GM19328 (cell line): ENCODE data around the gene CA9.

Source experiments
- ATAC-seq: cut with Tn5 transposase; IDR thresholded peaks from one replicate; pipeline ENCODE4 v1.9.1; 2021; ENCODE audit warnings: mild to moderate bottlenecking, moderate library complexity; ENCODE audit not compliant: unreplicated experiment

Gene CA9

DNA sequence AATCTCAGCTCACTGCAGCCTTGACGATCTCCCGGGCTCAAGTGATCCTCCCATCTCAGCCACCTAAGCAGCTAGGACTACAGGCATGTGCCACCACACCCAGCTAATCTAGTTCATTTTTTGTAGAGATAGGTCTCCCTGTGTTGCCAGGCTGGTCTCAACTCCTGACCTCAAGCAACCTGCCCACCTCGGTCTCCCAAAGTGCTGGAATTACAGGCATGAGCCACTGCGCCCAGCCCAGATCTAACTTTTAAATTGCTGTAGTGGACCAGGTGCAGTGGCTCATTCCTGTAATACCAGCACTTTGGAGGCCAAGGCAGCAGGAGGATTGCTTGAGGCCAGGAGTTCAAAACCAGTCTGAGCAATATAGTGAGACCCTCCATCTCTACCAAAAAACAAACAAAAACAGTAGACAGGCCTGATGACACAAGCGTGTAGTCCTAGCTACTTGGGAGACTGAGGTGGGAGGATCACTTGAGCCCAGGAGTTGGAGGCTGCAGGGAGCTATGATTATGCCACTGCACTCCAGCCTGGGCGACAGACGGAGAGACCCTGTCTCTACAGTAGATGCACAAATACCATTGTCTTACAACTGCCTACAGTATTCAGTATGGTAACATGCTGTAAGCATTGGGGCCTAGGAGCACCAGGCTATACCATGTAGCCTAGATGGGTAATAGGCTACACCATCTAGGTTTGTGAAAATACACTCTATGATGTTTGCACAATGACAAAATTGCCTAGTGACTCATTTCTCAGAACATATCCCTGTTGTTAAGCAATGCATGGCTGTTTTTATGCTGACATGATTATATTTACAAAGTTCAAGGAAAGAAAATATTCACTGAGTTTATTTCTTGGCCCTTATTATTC, 21.5 kb upstream of the CA9 start:
- no peak for ATAC-seq

DNA sequence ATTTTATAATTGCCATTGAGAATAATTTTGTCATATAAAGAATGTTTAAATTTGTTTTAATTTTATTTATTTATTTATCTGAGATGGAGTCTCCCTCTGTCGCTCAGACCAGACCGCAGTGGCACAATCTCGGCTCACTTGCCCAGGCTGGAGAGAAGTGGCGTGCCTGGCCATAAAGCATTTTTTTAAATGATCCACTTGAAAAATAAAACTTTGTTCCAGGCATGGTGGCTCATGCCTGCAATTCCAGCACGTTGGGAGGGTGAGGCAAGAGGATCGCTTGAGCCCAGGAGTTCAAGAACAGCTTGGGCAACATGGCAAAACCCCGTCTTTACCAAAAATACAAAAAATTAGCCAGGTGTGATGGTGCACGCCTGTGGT, 20.9 kb upstream of the CA9 start:
- ATAC-seq = no peak

DNA sequence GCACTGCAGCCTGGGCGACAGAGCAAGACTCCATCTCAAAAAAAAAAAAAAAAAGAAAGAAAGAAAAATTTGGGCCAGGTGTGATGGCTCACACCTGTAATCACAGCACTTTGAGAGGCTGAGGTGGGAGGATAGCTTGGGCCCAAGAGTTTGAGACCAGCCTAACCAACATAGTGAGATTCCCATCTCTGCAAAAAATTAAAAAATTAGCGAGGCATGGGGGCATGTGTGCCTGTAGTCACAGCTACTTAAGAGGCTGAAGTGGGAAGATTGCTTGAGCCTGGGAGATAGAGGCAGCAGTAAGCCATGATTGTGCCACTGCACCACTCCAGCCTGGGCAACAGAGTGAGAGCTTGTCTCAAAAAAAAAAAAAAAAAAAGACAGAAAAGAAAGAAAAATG, 20.1 kb upstream of the CA9 start:
- ATAC-seq = no peak

DNA sequence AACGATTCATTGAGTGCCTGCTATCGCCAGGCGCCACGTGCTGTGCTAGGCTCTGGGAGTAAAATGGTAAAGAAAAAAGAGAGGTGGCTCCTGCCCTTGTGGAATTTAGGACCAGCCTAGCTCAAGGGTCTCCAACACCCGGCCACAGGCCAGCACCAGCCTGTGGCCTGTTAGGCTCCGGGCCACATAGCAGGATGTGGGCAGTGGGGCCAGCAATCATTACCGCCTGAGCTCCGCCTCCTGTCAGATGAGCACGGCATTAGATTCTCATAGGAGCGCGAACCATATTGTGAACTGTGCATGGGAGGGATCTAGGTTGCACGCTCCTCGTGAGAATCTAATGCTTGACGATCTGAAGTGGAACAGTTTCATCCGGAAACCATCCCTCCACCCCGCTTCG, 17.4 kb upstream of the CA9 start:
- no peak for ATAC-seq

DNA sequence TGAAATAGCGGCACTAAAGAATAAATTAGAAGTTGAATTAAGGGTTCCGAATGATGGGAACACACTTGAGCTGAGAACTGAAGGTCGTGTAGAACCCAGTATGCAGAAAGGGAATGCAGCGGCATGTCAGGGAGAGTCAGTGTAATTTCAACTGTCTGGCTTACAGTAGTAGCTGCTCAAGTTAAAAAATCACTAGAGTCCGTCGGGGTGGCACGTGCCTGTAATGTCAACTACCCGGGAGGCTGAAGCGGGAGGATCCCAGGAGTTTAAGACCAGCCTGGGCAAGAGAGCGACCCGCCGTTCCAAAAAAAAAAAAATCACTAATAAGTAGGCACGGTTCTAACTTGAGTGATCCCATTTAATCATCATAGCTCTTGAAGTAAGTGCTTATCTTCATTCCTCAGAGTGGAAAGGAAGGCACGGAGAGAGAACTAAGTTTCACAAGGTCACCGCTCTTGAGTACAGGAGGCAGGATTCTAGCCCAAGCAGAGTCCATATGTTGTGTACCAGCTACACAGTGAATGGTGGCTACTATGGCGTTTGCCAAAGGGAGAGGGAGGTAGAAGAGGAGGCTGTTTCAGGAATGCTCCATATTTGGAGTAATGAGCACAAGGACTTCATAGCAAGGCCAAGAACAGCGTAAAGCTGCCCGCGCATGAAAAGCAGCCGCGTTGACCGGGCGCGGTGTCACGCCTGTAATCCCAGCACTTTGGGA, 16.7 kb upstream of the CA9 start:
- ATAC-seq = no peak

DNA sequence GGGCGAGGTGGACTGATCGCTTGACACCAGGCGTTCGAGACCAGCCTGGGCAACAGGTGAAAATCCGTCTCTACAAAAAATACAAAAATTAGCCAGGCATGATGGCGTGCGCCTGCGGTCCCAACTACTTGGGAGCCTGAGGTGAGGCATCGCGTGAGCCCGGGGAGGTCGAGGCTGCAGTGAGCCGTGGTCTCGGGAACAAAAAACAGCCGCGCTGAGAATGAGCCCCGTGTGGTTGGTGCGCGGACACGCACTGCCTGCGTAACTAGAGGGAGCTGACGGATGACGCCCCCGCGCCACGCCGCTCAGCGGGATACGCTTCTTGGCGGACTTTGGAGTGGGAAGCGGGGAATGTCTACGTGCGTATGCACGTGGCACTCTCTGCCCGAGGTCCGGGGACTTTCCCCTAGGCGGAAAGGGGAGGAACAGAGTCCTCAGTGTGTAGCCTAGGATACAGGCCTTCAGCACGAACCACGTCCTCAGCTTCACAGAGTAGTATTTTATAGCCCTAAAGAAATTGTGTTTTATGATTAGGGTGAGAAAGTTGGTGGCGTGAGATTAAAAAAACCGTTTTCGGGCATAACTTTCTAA, 16.1 kb upstream of the CA9 start, which contains the start of gene RMRP:
TSS of gene RMRP (minus strand) at position 474 of the 591 bp plus-strand sequence.
- ATAC-seq = peak; percentile 80

DNA sequence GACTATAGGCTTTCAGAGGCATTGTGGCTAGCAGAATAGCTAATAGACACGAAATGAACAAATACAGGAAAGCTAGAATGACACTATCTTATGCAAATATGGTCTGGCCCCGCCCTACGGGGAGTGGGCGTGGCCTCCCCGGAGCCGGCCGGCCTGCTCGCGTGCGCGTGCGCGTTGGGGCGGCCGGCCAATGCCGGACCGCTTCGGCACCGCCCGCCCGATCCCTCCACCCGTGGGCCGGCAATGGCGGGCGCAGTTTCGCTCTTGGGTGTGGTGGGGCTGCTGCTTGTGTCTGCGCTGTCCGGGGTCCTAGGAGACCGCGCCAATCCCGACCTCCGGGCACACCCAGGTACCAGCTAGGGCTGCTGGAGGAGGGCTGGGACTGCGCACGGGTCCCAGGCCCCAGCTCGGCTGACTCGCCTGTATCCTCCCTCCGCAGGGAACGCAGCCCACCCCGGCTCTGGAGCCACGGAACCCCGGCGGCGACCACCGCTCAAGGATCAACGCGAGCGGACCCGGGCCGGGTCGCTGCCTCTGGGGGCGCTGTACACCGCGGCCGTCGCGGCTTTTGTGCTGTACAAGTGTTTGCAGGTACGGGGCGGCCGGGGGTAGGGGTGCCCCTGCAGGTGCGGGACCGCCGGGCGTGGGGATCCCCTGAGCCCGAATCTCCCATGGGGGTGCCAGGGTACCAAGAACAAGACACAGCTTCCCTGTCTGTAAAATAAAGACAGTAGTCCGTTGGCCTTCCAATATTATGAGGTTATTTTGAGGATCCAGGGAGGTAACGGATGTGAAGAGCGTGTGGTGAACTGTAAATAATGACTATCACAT, 15.4 kb upstream of the CA9 start, which contains the start of gene CCDC107:
TSS of gene CCDC107 (plus strand) at position 156 of the 831 bp plus-strand sequence. CDS start at position 244, 88 bp downstream.
- ATAC-seq = peak; percentile 61

DNA sequence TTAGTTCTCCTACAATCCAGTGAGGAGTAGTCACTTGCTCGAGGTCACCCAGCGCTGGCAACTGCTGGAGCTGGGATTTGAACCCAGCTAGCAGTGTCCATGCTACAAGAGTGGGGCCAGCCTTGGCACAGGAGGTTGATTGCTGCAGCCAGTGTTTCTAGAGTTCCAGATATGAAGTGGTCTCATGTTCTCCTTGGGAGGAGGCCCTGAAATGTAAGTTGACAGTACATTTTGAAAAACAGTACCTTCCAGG, 14.8 kb upstream of the CA9 start:
- no peak for ATAC-seq

DNA sequence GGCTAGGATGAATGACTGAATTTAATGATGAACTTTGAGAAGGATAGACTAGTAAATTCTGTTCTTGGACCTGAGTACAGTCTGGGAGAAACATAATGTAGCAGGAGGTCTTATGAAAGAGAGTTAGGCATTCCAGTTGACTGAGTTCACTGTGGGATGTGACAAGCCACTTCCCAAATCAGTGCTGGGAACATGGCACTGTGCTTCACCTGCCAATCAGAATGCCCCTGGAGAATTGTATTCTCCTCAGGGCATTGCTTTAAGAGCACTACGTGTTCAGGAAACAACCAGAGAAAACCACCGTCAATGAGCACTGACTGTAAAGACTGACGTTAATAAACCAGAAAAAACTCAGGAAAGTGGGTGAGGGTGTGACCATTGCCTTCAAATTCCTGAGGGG, 14.4 kb upstream of the CA9 start:
- ATAC-seq = no peak

DNA sequence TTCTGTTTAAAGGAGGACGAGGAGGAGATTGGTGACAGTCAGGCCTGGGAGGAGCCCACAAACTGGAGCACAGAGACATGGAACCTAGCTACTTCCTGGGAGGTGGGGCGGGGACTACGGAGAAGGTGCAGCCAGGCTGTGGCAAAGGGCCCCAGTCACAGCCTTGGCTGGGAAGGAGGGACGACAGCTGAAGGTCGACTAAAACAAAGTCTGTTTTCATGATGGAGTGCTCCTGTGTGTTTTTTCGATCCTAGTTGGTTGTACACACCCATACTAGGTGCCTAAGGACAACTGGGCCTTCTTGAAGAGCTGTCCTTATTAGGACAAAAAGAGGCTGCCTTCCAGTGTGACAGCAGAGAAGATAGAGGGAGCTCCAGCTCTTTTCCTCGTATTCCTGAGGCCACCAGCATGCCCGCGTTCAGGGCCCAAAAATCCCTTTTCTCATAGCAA, 12.7 kb upstream of the CA9 start:
- ATAC-seq = no peak

DNA sequence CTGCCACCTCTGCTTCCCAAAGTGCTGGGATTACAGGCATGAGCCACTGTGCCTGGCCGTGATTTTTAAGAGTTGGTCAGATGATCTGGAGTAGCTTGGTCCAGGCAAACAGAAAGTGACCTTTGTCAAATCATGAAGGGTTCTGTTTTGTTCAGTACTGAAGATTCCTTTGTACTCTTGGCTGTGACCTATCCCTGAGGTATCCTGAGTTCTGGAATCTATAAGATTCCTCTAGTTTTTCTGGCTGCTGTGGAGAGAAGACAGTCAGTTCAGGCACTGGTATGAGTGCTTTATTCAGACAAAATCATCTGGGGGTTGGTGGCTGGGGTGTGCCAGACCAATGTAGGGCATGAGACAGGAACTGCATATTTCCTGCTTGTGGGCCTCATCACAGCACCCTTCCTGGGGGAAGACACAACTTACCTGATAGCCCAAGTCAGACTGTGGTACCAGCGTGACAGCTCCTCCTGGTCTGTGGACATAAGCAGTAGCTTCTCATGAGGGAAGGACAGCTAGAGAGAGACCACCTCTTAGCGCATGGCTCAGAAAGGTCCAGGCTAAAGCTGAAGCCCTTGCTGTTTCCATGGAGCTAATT, 11.9 kb upstream of the CA9 start:
- no peak for ATAC-seq

DNA sequence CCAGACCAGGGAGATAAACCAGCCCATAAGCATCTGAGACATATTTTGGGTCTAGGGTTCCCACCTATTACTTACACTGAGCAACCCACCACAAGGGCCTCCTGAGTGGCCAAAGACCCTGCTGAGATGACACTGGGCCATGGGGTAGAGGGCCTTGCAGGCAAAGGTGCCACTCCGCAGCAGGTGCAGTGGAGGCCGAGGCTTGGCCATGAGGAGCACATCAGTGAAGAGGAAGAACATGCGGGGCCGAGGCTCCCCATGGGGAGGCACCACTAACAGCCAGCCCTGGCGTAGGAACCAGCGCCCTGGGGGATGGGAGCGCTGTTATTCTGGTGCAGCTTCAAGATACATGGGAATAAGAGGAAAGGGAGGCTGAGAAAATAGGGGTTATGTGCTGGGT, 11.3 kb upstream of the CA9 start:
- no peak for ATAC-seq

DNA sequence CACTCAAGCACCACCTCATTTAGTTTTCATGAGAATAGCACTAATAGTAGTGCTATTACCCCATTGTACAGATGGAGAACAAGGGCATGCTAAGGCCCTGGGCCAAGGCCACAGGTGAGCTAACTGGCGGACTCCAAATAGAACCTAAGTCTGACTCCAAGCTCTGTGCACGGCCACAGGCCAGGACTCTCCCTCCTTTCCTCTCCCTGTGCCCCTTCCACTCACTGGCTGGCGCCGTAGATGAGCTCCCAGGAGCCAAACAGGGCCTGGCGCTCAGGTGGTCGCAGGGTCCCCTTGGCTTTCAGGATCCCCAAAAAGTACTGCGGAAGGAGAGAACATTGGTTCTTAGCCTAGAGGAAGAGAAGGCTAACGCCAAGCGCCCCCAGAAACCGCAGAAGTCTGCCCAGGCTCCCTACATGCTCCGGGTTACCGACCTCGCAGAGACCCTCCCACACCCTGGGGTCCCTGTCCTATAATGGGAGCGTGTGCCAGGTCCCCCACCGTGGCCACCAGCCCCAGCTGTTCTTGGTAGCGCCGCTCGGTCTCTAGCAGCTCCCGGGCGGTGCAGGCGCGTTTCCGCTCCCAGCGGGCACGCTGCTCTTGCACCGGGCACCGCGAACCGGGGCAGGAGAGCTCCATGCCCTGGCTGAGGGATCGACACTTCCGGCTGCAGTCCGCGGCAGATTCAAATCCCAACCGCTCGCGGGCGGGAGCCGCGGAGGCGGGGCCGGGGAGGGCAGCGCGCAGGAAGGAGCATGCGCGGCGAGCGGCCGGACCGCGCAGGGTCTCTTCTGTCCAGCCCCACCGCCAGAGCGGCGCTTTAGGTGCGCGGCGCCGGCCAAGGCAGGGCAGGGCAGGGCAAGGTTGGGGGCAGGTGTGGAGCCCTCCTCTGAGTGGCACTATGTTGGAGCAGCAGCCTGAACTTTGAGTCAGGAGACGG, 8.9 kb upstream of the CA9 start, which contains the start of gene ARHGEF39:
TSS of gene ARHGEF39 (minus strand) at position 665 of the 940 bp plus-strand sequence. CDS start at position 639, 26 bp downstream.
- peak; percentile 57 for ATAC-seq

DNA sequence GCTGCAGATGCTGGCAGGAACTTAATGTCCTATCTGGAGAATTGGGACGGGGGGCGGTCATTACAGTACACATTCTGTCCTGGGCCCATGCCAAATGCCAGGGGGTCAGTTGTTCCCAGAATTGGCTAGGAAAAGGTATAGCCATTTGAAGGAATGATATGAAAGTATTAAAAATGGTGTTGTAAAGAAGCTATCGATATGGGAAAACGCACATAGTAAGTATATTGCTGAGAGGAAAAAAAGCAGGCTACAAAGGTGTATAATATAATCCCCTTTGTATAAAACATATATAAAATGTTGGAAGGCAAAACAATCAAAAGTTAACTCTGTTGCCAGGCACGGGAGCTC, 8.3 kb upstream of the CA9 start:
- no peak for ATAC-seq

DNA sequence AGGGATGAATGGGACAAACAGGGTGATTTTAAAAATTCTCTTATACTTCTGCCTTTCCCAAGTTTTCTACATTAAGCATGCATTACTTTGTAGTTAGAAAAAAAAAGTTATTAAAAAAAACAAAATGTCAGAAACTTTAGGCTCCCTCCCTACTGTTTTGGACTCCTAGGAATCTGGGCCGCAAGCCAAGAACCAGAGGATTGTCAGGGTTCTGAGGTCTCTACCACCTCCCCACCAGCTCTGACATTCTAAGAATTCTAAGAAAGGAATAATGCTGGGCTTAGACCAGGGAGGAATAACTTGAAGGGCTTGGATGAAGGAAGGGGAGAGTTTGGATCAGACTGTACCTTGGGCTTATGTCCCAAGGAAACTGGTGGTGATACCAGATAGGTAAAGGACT, 7.7 kb upstream of the CA9 start:
- no peak for ATAC-seq

DNA sequence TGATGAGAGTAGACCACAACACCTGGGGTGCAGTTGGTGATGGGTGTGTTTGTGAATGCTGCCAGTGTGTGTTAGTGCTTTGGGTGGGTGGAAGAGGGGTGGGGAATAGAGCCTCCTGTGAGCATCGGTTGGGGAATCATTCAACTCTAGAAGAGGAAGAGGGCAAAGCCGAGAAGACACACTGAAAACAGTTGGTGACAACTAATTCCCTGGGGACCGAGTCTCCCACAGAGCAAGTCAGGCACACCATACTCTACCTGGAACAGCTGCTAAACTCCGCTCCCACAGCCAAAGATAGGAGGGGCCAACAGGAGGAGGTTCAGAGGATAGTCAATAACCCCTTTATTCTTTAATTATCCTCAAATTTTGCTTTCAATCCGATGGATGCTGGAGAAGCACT, 7.2 kb upstream of the CA9 start:
- no peak for ATAC-seq

DNA sequence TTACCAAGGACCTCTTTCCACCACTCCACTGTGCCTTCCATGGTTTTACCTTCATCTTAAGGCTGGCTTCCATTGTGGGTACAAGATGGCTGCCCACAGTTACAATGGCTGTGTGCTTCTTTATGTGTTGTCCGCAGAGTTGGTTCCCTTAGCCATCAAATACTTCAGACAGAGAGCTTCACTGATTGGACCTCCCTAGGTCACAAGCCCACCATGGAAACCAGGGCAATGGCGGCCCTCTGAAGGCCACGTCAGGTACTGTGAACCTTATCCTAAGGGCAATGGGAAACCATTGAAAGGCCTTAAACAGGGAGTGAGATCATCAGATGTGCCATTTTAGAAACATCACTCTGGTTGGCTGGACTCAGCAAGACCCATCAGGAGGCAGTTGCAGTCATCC, 5.8 kb upstream of the CA9 start:
- no peak for ATAC-seq

DNA sequence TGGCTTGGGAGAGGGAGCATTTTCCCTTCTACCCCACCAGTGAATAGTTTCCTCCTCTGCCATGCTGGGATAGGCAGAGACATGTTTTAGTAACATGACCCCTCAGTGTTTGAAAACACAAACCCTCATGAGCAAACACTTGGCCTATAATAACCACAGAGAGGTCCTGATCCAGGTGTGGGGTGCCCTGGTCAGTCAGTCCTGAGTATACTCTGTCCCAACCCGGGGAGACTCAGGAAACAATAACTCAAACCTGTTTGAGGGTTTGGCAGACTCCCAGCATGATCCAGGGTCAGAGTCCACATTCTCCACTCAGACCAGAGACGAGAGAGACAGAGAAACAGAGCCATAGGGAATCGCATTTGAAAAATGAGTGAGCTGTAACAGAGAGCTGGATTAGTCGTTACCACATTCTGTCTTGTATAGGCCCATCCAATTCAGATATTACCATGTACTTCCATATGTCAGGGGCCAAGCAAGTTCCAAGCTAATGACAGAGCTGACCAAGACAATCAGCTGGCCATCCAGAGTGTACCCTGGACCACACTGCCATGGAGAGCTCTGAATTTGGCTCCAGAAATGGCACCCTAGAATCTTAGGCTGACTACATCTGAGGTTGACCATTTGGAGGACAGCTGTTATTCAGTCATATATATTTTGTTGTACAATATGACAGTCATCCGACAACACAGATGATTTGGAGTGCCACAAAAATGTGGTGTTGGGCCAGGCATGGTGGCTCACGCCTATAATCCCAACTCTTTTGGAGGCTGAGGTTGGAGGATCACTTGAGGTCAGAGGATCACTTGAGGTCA, 4.2 kb upstream of the CA9 start:
- ATAC-seq = no peak

DNA sequence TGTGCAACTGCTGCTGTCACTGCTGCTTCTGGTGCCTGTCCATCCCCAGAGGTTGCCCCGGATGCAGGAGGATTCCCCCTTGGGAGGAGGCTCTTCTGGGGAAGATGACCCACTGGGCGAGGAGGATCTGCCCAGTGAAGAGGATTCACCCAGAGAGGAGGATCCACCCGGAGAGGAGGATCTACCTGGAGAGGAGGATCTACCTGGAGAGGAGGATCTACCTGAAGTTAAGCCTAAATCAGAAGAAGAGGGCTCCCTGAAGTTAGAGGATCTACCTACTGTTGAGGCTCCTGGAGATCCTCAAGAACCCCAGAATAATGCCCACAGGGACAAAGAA, 265 bp downstream of the CA9 start:
- no peak for ATAC-seq
